Daoy (cell line): Measurements from ENCODE around the gene HADH. TPM values are rescaled to one million over a fixed set of nuclear protein-coding genes. Genes with fewer than 3 reads are reported as not detected.
A peak's percentile ranks its signal among the peaks of the same experiment; 100 is the strongest.
"Not testable (repeated sequence)": the region's sequence is repeated elsewhere in the genome, so short reads cannot be mapped to it uniquely, and the experiment has no call there.

Experiments
- DNase-seq: peaks from one replicate; pipeline ENCODE4 v3.0.0-alpha.2; 2015; ENCODE audit warnings: low read depth
- total RNA-seq: library from RNA; depleted of rRNA; stranded (reverse); fragments of >200 nt; shearing (Covaris generic); gene quantifications from 2 replicates; pipeline ENCODE4 v1.2.3, GENCODE V29; 2014; rRNA removed

HADH gene
- 3.8 and 5.3 TPM in 2 replicates for total RNA-seq

DNA sequence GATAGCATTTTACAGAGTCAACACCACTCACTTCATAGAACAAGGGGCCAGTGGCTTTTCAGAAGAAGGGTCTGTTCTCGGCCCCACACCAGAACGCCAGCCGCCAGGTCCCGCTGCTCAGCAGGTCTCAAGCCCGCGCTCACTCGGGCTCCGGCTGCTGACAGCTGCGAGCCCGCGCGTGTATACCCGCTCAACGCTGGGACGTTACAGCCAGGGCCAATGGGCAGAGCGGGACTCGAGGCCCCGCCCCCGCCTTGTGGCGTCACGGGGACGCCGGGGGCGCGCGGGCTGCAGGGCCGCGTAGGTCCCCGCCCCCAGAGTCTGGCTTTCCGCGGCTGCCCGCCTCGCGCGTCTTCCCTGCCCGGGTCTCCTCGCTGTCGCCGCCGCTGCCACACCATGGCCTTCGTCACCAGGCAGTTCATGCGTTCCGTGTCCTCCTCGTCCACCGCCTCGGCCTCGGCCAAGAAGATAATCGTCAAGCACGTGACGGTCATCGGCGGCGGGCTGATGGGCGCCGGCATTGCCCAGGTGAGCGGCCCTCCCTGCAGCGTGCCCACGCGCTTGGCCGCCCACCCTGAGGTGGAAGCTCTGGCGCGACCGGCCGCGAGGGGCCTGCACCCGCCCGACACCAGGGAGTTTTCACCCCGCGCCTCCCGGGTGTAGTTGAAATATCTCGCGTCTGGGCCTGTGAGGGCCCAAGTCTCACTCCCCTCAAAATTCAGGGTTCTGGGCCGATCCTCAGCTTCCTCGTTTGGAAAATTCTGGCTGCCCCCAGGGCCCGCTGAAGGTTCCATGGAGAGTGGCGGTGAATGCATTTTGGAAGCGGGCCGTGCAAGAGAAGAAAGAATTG, at the start of gene HADH:
Gene HADH (plus strand): TSS at position 353 of the 850 bp plus-strand sequence. CDS start 44 bp downstream, at position 397.
- DNase-seq = peak; percentile 87

DNA sequence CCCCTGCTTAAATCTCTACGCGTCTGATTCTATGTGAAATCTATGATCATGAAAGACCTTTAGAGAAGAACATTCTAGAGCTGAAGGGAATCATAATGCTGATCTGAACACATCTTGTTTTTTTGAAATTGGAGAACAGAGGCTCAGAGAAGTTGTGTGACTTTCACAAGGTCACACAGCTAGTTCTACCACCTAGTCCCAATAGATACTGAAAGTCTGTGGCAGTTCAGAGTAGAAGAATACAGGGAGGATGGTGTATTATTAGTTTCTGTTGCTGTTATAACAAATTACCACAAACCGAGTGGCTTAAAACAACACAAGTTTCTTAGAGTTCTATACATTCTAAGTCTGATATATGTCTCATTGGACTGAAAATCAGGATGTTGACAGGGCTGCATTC, 43.9 kb upstream of the HADH start:
- no peak for DNase-seq

- DNase-seq = no peak
These were observed 38.7 kb upstream of the HADH start for GRCh38 chr4:107950746-107951540.

GRCh38 chr4:107951551-107951950, 38.1 kb upstream of the HADH start:
- no peak for DNase-seq

DNA sequence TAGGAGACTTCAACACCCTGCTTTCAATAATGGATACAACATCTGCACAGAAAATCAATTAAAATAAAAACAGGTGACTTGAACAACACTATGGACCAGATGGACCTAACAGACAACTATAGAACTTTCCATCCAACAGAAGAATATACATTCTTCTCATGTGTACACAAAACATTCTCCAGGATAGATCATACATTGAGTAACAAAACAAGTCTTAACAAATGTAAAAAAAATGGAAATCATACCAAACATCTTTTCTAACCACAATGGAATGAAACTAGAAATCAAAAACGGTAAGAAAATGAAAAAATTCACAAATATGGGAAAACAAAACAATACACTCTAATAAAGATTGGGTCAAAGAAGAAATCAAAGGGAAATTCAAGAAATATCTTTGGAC, 33.7 kb upstream of the HADH start:
- DNase-seq = no peak

- DNase-seq = no peak
These were observed 22.8 kb upstream of the HADH start for GRCh38 chr4:107966903-107967302.

GRCh38 chr4:107967519-107967918, 22.2 kb upstream of the HADH start:
- not testable (repeated sequence) for DNase-seq

DNA sequence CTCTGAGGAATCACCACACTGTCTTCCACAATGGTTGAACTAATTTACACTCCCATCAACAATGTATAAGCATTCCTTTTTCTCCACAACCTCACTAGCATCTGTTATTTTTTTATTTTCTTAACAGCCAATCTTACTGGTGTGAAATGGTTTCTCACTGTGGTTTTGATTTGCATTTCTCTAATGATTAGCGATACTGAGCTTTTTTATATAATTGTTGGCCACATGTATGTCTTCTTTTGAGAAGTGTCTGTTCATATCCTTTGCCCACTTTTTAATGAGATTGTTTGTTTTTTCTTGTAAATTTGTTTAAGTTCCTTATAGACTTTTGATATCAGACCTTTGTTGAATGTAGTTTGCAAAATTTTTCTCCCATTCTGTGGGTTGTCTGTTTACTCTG, 21.8 kb upstream of the HADH start:
- DNase-seq = not testable (repeated sequence)

GRCh38 chr4:107970063-107970798, 19.5 kb upstream of the HADH start:
- no peak for DNase-seq

DNA sequence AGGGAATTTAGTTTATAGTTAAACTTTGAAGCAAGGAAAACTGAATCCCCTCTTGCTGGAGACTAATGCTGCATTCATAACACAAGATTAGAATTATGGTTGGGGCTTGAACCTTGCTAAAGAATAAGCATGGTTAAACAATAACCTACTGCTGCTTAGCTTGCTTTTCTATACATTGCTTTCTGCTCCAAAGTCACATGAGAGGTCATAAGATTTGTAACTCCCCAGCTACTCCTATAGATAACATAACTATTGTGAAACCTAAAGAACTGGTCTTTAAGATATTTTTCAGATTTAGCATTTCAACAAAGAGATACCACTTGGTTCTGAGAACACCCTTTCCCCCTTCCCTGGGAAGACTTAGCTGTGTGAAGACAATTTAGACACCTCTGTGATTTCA, 17.1 kb upstream of the HADH start:
- DNase-seq = no peak

DNA sequence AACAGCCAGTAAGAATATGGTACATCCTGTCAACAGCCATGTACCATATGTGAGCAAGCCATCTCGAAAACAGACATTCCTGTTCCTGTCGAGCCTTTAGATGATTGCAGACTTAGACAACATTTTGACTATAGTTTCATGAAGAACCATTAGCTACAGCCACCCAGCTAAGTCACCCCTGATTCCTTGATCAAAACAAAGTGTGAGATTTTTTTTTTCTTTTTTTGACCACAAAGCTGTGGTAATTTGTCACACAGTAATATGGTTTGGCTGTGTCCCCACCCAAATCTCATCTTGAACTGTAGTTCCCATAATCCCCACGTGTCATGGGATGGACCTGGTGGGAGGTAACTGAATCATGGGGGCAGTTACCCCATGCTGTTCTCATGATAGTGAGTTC, 15.2 kb upstream of the HADH start:
- DNase-seq = no peak

DNA sequence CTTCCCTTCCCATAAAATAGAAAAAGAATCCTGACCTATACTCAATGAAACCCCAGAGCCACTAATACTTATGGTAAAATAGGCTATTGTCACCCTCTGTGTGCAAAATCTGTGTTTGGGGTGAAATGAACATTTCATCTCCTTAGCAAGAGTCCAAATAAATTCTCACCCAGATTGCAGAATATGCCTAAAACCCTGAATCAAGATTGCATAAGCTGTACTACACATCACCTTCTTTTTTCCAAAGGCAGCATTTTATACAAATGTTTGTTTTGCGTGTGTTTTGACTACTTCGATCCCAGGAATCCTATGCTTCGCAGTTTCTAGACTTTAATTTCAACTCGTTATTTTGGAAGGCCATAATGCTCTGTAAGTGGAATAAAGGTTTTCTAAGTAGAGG, 12.2 kb upstream of the HADH start:
- DNase-seq = no peak

GRCh38 chr4:107977966-107978705, 11.6 kb upstream of the HADH start:
- no peak for DNase-seq

GRCh38 chr4:107978716-107979451, 10.8 kb upstream of the HADH start:
- DNase-seq = no peak

- DNase-seq = no peak
These were observed 1.6 kb upstream of the HADH start for GRCh38 chr4:107987916-107988762.

- DNase-seq = no peak
These were observed 990 bp upstream of the HADH start for GRCh38 chr4:107988763-107989035.

- DNase-seq = no peak
These were observed 540 bp upstream of the HADH start for GRCh38 chr4:107989162-107989536.

DNA sequence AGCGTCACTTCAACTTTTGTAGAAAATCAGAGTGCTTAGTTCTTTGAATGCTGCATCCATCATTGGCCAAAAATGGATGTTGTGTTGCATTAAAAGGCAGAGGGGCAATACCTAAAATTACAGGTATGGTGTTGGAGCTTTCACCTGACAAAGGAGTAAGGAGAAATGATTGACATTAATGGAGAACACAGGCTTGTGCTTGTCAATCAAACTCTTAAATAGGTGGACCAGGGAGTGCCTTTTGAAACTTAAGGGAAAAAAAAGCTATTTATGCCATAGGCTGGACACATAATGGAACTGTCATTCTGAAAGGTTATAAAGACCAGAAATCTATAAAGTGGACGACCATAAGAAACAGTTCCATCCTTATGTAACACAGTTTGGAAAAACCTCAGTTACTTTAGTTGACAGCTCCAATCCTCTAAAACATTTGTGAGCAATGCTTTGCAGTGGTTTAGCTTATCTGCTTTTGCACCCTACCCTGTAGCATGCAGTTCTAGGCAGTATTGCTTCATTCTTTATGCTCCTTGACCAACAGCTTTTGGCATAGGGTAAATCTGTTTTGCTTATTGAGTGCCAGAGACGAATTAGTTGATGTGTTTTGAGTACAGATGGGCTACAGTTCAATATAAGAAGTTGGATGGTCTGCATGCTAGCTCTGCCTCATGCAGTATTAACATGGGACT, 2.4 kb downstream of the HADH start:
- no peak for DNase-seq

DNA sequence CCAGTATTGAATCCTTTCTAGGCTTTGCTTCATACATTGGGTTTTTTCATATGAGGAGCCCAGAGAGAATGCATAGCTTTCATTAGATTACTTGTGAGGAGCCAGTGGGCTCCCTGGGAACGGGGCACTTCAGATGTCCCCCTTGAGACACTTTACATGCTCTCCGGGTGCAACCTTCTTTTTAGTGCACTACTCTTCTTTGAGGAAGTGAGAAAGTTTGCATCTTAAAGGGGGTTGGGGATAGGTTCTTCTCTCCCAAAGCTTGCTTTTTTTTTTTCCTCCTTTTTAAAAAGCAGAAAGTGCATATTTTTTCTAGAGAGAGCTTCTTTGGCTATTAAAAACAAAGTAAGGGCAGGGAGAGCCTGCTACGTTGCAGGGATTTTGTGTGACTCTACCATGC, 4.3 kb downstream of the HADH start:
- DNase-seq = no peak

DNA sequence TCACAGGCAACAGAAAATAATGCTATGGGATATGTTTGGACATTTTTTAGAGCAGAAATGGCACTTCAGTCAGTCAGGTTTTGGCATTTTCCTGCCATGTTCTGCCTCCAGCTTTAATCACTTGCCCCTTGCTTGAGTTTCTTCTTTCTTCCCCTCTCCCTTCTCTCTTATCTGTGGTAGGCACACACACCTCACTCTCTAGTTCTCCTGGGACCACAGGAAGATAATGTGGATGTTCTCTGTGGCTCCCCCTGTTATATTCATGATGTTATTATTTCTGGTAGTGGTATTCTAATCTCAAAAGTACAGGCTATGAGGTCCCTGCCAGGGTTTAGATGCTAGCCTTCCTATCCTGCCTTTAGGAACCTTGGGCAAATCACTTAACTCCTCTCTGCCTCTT, 5.2 kb downstream of the HADH start:
- DNase-seq = no peak
